Thyroid gland (tissue), 4 donors: ENCODE measurements around the gene PCDHGC3. TPM values are rescaled to one million over a fixed set of nuclear protein-coding genes. Genes with fewer than 3 reads are reported as not detected.

Source experiments
- DNase-seq, 2 donors: peaks; one replicate each; pipeline ENCODE4 v3.0.0-alpha.2; 2019
- H3K27ac ChIP-seq, 3 donors: fragments of 200-600 bp; sonication (generic); 1 replicate in 2 of 3; 2 replicates in 1 of 3; pipeline ENCODE4 v1.5.1; 2016 to 2019; ENCODE audit warnings: mild to moderate bottlenecking in 1 of 3, moderate library complexity in 1 of 3
- H3K27me3 ChIP-seq: fragments of 200-600 bp; sonication (generic); one replicate; pipeline ENCODE4 v1.5.1; 2019
- H3K36me3 ChIP-seq, 2 donors: fragments of 200-600 bp; sonication (generic); one replicate each; pipeline ENCODE4 v1.5.1; 2016 to 2019
- H3K4me1 ChIP-seq, 2 donors: fragments of 200-600 bp; sonication (generic); one replicate each; pipeline ENCODE4 v1.5.1; 2017 to 2019
- H3K4me3 ChIP-seq, 3 donors: fragments of 200-600 bp; sonication (generic); replicated peaks in 1 of 3; 1 replicate in 2 of 3; 2 replicates in 1 of 3; pipeline ENCODE4 v1.5.1; 2016; ENCODE audit warnings: mild to moderate bottlenecking in 1 of 3
- H3K9me3 ChIP-seq: fragments of 200-600 bp; sonication (generic); one replicate; pipeline ENCODE4 v1.5.1; 2017
- POLR2A ChIP-seq, 2 donors: fragments of 450-650 bp; IDR thresholded peaks; one replicate each; pipeline ENCODE4 v1.6.1; 2017; ENCODE audit warnings: antibody characterized with exemption in 2 of 2, mild to moderate bottlenecking in 2 of 2, moderate library complexity in 1 of 2
- WGBS, 2 donors: methylation state at CpG; one replicate each; pipeline ENCODE4 v1.1.5; 2017; 5-methylcytosine and 5-hydroxymethylcytosine counted together
- intact Hi-C: fragments of 100-400 bp; cut with DNase I; formaldehyde crosslinking; loops from one replicate; pipeline ENCODE4 v1.15.1; 2023
- total RNA-seq, 4 donors: library from RNA; depleted of rRNA; stranded (reverse); fragments of >200 nt; gene quantifications; one replicate each; pipeline ENCODE4 v1.2.3, GENCODE V29; 2016
- TF ChIP-seq, protein P1 (sequence below), 6 experiments: fragments of 200-600 bp in 3 of 6; fragments of 450-650 bp in 3 of 6; sonication (generic) in 3 of 6; IDR thresholded peaks; one replicate each; pipeline ENCODE4 v1.5.1; 2016 to 2019; ENCODE audit warnings: antibody characterized with exemption in 6 of 6, mild to moderate bottlenecking in 2 of 6, inconsistent platforms in 1 of 6, moderate library complexity in 1 of 6

Gene PCDHGC3
- total RNA-seq, 4 donors from 2014 or later: 24.7 to 31.5 (median 27.6) TPM

DNA sequence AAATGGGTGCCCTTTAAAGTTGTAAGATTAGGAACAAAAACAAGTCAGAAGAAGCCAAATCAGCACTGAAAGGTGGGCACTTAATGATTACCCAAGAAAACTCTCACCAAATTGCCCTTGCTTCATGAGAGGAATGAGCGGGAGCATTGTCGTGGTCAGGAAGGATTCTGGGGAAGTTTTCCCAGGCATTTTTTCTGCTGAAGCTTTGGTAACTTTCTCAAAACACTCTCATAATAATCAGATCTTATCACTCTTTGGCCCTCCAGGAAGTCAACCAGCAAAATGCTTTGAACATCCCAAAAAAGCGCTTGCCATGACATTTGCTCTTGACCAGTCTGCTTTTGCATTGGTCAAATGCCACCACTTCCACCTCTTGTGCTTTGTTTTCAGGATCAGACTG, 10.4 kb upstream of the PCDHGC3 start:
- no peak for DNase-seq
- 96 to 100% methylated on average over 3 of the region's 3 CpGs for WGBS, 2 donors
- H3K27me3 ChIP-seq: no peaks in the 10 kb centered on the region
- no peaks in the 10 kb centered on the region for H3K4me1 ChIP-seq
- no peaks in the 10 kb centered on the region for H3K9me3 ChIP-seq
- intact Hi-C loops: no loop called here
- no peak overlapping the region for H3K4me3 ChIP-seq
- no peak overlapping the region for H3K27ac ChIP-seq
- TF ChIP-seq, protein P1, sequence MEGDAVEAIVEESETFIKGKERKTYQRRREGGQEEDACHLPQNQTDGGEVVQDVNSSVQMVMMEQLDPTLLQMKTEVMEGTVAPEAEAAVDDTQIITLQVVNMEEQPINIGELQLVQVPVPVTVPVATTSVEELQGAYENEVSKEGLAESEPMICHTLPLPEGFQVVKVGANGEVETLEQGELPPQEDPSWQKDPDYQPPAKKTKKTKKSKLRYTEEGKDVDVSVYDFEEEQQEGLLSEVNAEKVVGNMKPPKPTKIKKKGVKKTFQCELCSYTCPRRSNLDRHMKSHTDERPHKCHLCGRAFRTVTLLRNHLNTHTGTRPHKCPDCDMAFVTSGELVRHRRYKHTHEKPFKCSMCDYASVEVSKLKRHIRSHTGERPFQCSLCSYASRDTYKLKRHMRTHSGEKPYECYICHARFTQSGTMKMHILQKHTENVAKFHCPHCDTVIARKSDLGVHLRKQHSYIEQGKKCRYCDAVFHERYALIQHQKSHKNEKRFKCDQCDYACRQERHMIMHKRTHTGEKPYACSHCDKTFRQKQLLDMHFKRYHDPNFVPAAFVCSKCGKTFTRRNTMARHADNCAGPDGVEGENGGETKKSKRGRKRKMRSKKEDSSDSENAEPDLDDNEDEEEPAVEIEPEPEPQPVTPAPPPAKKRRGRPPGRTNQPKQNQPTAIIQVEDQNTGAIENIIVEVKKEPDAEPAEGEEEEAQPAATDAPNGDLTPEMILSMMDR (IDR thresholded peaks at IDR 0.05): no peak
- TF ChIP-seq POLR2A (IDR thresholded peaks at IDR 0.05): no peak
- H3K36me3 ChIP-seq: no peaks in the 10 kb centered on the region

DNA sequence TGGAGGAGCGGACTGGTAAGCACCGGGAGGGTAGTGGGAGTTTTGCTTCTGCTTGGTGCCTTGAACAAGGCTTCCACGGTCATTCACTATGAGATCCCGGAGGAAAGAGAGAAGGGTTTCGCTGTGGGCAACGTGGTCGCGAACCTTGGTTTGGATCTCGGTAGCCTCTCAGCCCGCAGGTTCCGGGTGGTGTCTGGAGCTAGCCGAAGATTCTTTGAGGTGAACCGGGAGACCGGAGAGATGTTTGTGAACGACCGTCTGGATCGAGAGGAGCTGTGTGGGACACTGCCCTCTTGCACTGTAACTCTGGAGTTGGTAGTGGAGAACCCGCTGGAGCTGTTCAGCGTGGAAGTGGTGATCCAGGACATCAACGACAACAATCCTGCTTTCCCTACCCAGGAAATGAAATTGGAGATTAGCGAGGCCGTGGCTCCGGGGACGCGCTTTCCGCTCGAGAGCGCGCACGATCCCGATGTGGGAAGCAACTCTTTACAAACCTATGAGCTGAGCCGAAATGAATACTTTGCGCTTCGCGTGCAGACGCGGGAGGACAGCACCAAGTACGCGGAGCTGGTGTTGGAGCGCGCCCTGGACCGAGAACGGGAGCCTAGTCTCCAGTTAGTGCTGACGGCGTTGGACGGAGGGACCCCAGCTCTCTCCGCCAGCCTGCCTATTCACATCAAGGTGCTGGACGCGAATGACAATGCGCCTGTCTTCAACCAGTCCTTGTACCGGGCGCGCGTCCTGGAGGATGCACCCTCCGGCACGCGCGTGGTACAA, 556 bp downstream of the PCDHGC3 start:
- no peaks in the 10 kb centered on the region for H3K36me3 ChIP-seq
- peaks cover 14 to 35% of the 10 kb centered on the region in 2 donors for H3K4me1 ChIP-seq
- H3K27me3 ChIP-seq: no peaks in the 10 kb centered on the region
- peak overlapping the region; percentile 49 to 86 (median 77) for H3K27ac ChIP-seq
- TF ChIP-seq, protein P1 (IDR thresholded peaks at IDR 0.05): no peak
- TF ChIP-seq POLR2A (IDR thresholded peaks at IDR 0.05): peak in 1 of 2 donors; percentile 3
- WGBS, 2 donors: 1 to 3% methylated on average over 20 to 51 of the region's 58 CpGs
- intact Hi-C loops: loop anchor here (5.0 to 10.0 kb wide), 2 partner anchors 41 to 78 kb away; no protein-coding TSS in a partner anchor
- H3K9me3 ChIP-seq: no peaks in the 10 kb centered on the region
- peak overlapping the region; percentile 1 to 71 (median 44) for H3K4me3 ChIP-seq
- DNase-seq: peak; percentile 56 to 71

DNA sequence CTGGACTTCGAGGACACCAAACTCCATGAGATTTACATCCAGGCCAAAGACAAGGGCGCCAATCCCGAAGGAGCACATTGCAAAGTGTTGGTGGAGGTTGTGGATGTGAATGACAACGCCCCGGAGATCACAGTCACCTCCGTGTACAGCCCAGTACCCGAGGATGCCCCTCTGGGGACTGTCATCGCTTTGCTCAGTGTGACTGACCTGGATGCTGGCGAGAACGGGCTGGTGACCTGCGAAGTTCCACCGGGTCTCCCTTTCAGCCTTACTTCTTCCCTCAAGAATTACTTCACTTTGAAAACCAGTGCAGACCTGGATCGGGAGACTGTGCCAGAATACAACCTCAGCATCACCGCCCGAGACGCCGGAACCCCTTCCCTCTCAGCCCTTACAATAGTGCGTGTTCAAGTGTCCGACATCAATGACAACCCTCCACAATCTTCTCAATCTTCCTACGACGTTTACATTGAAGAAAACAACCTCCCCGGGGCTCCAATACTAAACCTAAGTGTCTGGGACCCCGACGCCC, 1.3 kb downstream of the PCDHGC3 start:
- TF ChIP-seq, protein P1 (IDR thresholded peaks at IDR 0.05): no peak
- no peak for TF ChIP-seq POLR2A (IDR thresholded peaks at IDR 0.05)
- intact Hi-C loops: loop anchor here (5.0 to 10.0 kb wide), 2 partner anchors 40 to 78 kb away; no protein-coding TSS in a partner anchor

DNA sequence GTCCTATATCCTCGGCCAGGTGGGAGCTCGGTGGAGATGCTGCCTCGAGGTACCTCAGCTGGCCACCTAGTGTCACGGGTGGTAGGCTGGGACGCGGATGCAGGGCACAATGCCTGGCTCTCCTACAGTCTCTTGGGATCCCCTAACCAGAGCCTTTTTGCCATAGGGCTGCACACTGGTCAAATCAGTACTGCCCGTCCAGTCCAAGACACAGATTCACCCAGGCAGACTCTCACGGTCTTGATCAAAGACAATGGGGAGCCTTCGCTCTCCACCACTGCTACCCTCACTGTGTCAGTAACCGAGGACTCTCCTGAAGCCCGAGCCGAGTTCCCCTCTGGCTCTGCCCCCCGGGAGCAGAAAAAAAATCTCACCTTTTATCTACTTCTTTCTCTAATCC, 2.0 kb downstream of the PCDHGC3 start:
- H3K4me1 ChIP-seq: peaks cover 14 to 35% of the 10 kb centered on the region in 2 donors
- no peaks in the 10 kb centered on the region for H3K27me3 ChIP-seq
- no peaks in the 10 kb centered on the region for H3K9me3 ChIP-seq
- H3K36me3 ChIP-seq: no peaks in the 10 kb centered on the region
- DNase-seq: no peak
- TF ChIP-seq, protein P1 (IDR thresholded peaks at IDR 0.05): no peak
- TF ChIP-seq POLR2A (IDR thresholded peaks at IDR 0.05): no peak
- WGBS, 2 donors: 44% methylated on average over 7 to 13 of the region's 13 CpGs
- intact Hi-C loops: loop anchor here (5.0 to 10.0 kb wide), 2 partner anchors 39 to 77 kb away; no protein-coding TSS in a partner anchor
- no peak overlapping the region for H3K4me3 ChIP-seq
- no peak overlapping the region for H3K27ac ChIP-seq

More for the DNA sequence above, 1.3 kb downstream of the PCDHGC3 start:
- peak overlapping the region in 1 of 3 donors; percentile 77 for H3K27ac ChIP-seq
- 29 to 42% methylated on average over 22 of the region's 24 CpGs for WGBS, 2 donors
- H3K4me1 ChIP-seq: peaks cover 14 to 35% of the 10 kb centered on the region in 2 donors
- peak overlapping the region in 1 of 3 donors; percentile 44 for H3K4me3 ChIP-seq
- no peaks in the 10 kb centered on the region for H3K27me3 ChIP-seq
- H3K36me3 ChIP-seq: no peaks in the 10 kb centered on the region
- no peak for DNase-seq
- no peaks in the 10 kb centered on the region for H3K9me3 ChIP-seq
